H1 (cell line): Measurements from ENCODE around the gene PKP1. TPM values are rescaled to one million over a fixed set of nuclear protein-coding genes. Genes with fewer than 3 reads are reported as not detected.

ENCODE experiments used
- ASH2L ChIP-seq: fragments of 200-600, 300-600 bp; sonication (generic); IDR thresholded peaks from one replicate; pipeline ENCODE4 v1.7.1; 2017; ENCODE audit warnings: low read length
- BACH1 ChIP-seq: IDR thresholded peaks from 2 replicates; pipeline ENCODE4 v1.6.1; 2012; ENCODE audit warnings: low read length, improper control_type of control experiment
- EGR1 ChIP-seq: IDR thresholded peaks from 2 replicates; pipeline ENCODE4 v1.6.1; 2011; ENCODE audit warnings: low read depth, low read length, borderline replicate concordance
- EP300 ChIP-seq, 2 experiments: IDR thresholded peaks; 1 replicate in 1 of 2; 2 replicates in 1 of 2; pipeline ENCODE4 v1.6.1; 2011 to 2012; ENCODE audit warnings: low read depth in 2 of 2, low read length in 2 of 2, mild to moderate bottlenecking in 2 of 2, borderline replicate concordance in 1 of 2, inconsistent platforms in 1 of 2, moderate library complexity in 1 of 2
- GABPA ChIP-seq: IDR thresholded peaks from 2 replicates; pipeline ENCODE4 v1.6.1; 2011; ENCODE audit warnings: mild to moderate bottlenecking, low read length, moderate library complexity, borderline replicate concordance; ENCODE audit not compliant: insufficient read depth
- KDM5A ChIP-seq: fragments of 200-600 bp; IDR thresholded peaks from 2 replicates; pipeline ENCODE4 v1.7.1; 2012; ENCODE audit warnings: mild to moderate bottlenecking, low read length, inconsistent platforms, mixed read lengths
- SIN3A ChIP-seq, 2 experiments: IDR thresholded peaks in 1 of 2; conservative IDR thresholded peaks in 1 of 2; 2 replicates each; pipeline ENCODE4 v1.6.1; 2011 to 2012; ENCODE audit warnings: low read length in 2 of 2, improper control_type of control experiment in 1 of 2, low read depth in 1 of 2, mild to moderate bottlenecking in 1 of 2
- SP1 ChIP-seq: IDR thresholded peaks from 2 replicates; pipeline ENCODE4 v1.6.1; 2011; ENCODE audit warnings: low read depth, low read length
- polyA plus RNA-seq, 7 experiments: library from polyadenylated mRNA; depleted of rRNA in 3 of 7; stranded (reverse) in 5 of 7; unstranded in 2 of 7; fragments of >200 nt in 5 of 7; fragments of 200-250 nt in 2 of 7; gene quantifications; 1 replicate in 5 of 7; 2 replicates in 1 of 7; 4 replicates in 1 of 7; pipeline versions ENCODE4 v1.2.1 to v1.2.3, GENCODE V29; 2011 to 2013; ENCODE audit warnings: missing spikeins in 2 of 7, mixed read lengths in 2 of 7
- total RNA-seq: library from RNA; stranded (reverse); fragmentation: NEBNext Ultra II Directional; extraction: Animal tissue kit (Norgen Biotek cat#: 25700); gene quantifications from 2 replicates; pipeline ENCODE4 v1.2.1, GENCODE V29; 2021
- TF ChIP-seq, protein P1 (sequence below): IDR thresholded peaks from 2 replicates; pipeline ENCODE4 v1.6.1; 2012; ENCODE audit warnings: inconsistent platforms

PKP1 gene
- total and polyA plus RNA-seq, 2 of the 8 experiments (the other 6 are each of a cell fraction or from before 2014, with no cell fraction given), result 0.21 to 0.95 TPM

DNA sequence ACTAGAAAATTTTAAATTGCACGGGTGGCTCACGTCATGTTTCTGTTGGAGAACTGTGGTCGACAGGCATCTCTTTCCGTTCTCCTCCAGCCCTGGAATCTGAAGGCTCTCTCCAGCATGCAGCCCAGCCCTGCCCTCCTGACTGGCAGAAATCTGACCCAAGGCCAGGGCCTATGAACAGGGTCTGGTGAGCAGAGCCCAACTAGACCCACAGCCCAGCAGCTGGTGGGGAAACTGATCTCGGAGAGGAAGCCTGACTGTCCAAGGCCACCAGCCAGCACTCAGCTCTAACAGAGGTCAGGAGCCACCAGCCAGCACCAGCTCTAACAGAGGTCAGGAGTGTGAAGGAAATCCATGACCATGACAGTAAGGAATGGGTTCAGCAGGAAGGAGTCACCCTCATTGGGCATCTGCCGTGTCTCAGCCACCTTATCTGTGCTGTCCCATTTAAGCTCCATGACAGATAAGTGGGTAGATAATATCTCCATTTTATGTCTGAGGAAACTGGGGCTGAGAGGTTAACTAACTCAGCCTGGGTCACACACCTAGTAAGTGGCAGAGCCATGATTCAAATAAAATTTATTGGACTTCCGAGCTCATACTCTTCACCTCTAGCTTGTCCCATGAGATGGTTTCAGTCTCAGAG lies 20.2 kb upstream of the PKP1 start (continued):
- TF ChIP-seq EGR1, result no peak
- no peak for TF ChIP-seq EP300 (IDR thresholded peaks at IDR 0.05; ENCODE audit: borderline replicate concordance in 1 of 2, low read depth in 2 of 2, low read length in 2 of 2)
- TF ChIP-seq SP1, result no peak
- TF ChIP-seq KDM5A, result no peak
- TF ChIP-seq, protein P1, sequence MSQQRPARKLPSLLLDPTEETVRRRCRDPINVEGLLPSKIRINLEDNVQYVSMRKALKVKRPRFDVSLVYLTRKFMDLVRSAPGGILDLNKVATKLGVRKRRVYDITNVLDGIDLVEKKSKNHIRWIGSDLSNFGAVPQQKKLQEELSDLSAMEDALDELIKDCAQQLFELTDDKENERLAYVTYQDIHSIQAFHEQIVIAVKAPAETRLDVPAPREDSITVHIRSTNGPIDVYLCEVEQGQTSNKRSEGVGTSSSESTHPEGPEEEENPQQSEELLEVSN, result no peak
- TF ChIP-seq ASH2L, result no peak
- no peak for TF ChIP-seq BACH1
- TF ChIP-seq GABPA, result no peak
- no peak for TF ChIP-seq SIN3A (conservative IDR thresholded peaks at IDR 0.05 in 1 of 2, IDR thresholded peaks at IDR 0.05 in 1 of 2; ENCODE audit: low read depth in 1 of 2, low read length in 2 of 2)
